Vagina (tissue), 2 donors: ENCODE results near the gene PPP1R9B. TPM values are rescaled to one million over a fixed set of nuclear protein-coding genes. Genes with fewer than 3 reads are reported as not detected.
A peak's percentile ranks its signal among the peaks of the same experiment; 100 is the strongest.

Experiments
- DNase-seq, 2 donors: peaks; one replicate each; pipeline ENCODE4 v3.0.0-alpha.2; 2017; ENCODE audit errors: extremely low spot score in 2 of 2
- H3K27ac ChIP-seq: fragments of 200-600 bp; sonication (generic); one replicate; pipeline ENCODE4 v1.5.1; 2019
- H3K27me3 ChIP-seq: fragments of 200-600 bp; sonication (generic); one replicate; pipeline ENCODE4 v1.5.1; 2019
- H3K36me3 ChIP-seq, 2 donors: fragments of 200-600 bp; sonication (generic); one replicate each; pipeline ENCODE4 v1.5.1; 2017 to 2019
- H3K4me1 ChIP-seq: fragments of 200-600 bp; sonication (generic); one replicate; pipeline ENCODE4 v1.5.1; 2019
- H3K4me3 ChIP-seq, 2 donors: fragments of 200-600 bp; sonication (generic); 1 replicate in 1 of 2; 2 replicates in 1 of 2; pipeline ENCODE4 v1.5.1; 2016 to 2019
- H3K9me3 ChIP-seq: fragments of 200-600 bp; sonication (generic); one replicate; pipeline ENCODE4 v1.5.1; 2019
- CTCF ChIP-seq, 3 experiments: fragments of 450-650 bp in 2 of 3; fragments of 200-600 bp in 1 of 3; sonication (generic) in 1 of 3; IDR thresholded peaks; one replicate each; pipeline ENCODE4 v1.5.1; 2017 to 2019; ENCODE audit warnings: antibody characterized with exemption in 3 of 3, mild to moderate bottlenecking in 2 of 3, moderate library complexity in 2 of 3
- POLR2A ChIP-seq, 2 donors: fragments of 450-650 bp; IDR thresholded peaks; one replicate each; pipeline ENCODE4 v1.6.1; 2017; ENCODE audit warnings: antibody characterized with exemption in 2 of 2, mild to moderate bottlenecking in 2 of 2, moderate library complexity in 2 of 2
- POLR2AphosphoS5 ChIP-seq, 2 donors: sonication (generic); formaldehyde crosslinking; IDR thresholded peaks; one replicate each; pipeline ENCODE4 v1.9.0; 2017; ENCODE audit warnings: antibody characterized with exemption in 2 of 2, mild to moderate bottlenecking in 2 of 2, low read depth in 1 of 2; ENCODE audit not compliant: insufficient read depth in 1 of 2
- intact Hi-C: fragments of 100-400 bp; cut with DNase I; formaldehyde crosslinking; loops from one replicate; pipeline ENCODE4 v1.15.1; 2023
- total RNA-seq: library from RNA; depleted of rRNA; stranded (reverse); fragments of >200 nt; gene quantifications from one replicate; pipeline ENCODE4 v1.2.3, GENCODE V29; 2016

PPP1R9B gene
- total RNA-seq, 1 donor from 2014 or later, result 37.6 TPM

DNA sequence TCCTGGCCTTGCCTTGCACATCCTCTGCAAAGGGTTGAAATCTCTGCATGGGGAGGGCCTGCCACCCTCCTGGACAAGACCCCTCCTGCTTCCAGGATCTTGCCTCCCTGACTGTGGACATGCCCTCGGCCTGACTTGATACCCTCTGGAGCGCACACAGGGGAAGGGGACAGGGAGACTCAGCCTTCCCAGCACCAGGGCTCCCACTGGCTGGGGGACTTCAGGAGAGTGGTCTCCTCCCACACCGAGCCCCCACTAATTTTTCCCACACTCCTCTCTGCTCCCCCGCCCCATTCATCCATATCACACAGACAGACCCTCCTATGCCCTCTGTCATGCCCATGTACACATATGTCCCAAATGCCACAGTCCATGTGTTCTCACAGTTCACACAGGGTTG lies 29.6 kb upstream of the PPP1R9B start:
- Histone ChIP-seq H3K4me1 (peaks cover 65% of the 10 kb centered on the region), H3K36me3 (no peaks in the 10 kb centered on the region), H3K27ac (peak overlapping the region; percentile 97), H3K27me3 (no peaks in the 10 kb centered on the region), H3K9me3 (no peaks in the 10 kb centered on the region), H3K4me3 (no peak overlapping the region)
- no peak for DNase-seq
- intact Hi-C loops, result no loop called here
- TF ChIP-seq CTCF (IDR thresholded peaks at IDR 0.05), result no peak
- no peak for TF ChIP-seq POLR2A (IDR thresholded peaks at IDR 0.05)
- TF ChIP-seq POLR2AphosphoS5 (IDR thresholded peaks at IDR 0.05; ENCODE audit: insufficient read depth in 1 of 2, low read depth in 1 of 2), result no peak

GRCh38 chr17:50177983-50178834 lies 27.7 kb upstream of the PPP1R9B start:
- no peak for DNase-seq
- intact Hi-C loops, result no loop called here
- Histone ChIP-seq H3K27ac (peak overlapping the region; percentile 97), H3K4me3 (peak overlapping the region in 1 of 2 donors; percentile 33), H3K4me1 (peaks cover 57% of the 10 kb centered on the region), H3K36me3 (no peaks in the 10 kb centered on the region), H3K27me3 (no peaks in the 10 kb centered on the region), H3K9me3 (no peaks in the 10 kb centered on the region)
- TF ChIP-seq POLR2AphosphoS5 (IDR thresholded peaks at IDR 0.05; ENCODE audit: insufficient read depth in 1 of 2, low read depth in 1 of 2) (peak; percentile 43 to 74), POLR2A (IDR thresholded peaks at IDR 0.05) (no peak), CTCF (IDR thresholded peaks at IDR 0.05) (peak in 1 of 3 experiments; percentile 18)

GRCh38 chr17:50177476-50177875 lies 27.0 kb upstream of the PPP1R9B start:
- Histone ChIP-seq H3K27ac (peak overlapping the region; percentile 97), H3K27me3 (no peaks in the 10 kb centered on the region), H3K36me3 (no peaks in the 10 kb centered on the region), H3K4me3 (no peak overlapping the region), H3K9me3 (no peaks in the 10 kb centered on the region), H3K4me1 (peaks cover 57% of the 10 kb centered on the region)
- intact Hi-C loops, result no loop called here
- TF ChIP-seq CTCF (IDR thresholded peaks at IDR 0.05) (no peak), POLR2AphosphoS5 (IDR thresholded peaks at IDR 0.05; ENCODE audit: insufficient read depth in 1 of 2, low read depth in 1 of 2) (no peak), POLR2A (IDR thresholded peaks at IDR 0.05) (no peak)
- no peak for DNase-seq

DNA sequence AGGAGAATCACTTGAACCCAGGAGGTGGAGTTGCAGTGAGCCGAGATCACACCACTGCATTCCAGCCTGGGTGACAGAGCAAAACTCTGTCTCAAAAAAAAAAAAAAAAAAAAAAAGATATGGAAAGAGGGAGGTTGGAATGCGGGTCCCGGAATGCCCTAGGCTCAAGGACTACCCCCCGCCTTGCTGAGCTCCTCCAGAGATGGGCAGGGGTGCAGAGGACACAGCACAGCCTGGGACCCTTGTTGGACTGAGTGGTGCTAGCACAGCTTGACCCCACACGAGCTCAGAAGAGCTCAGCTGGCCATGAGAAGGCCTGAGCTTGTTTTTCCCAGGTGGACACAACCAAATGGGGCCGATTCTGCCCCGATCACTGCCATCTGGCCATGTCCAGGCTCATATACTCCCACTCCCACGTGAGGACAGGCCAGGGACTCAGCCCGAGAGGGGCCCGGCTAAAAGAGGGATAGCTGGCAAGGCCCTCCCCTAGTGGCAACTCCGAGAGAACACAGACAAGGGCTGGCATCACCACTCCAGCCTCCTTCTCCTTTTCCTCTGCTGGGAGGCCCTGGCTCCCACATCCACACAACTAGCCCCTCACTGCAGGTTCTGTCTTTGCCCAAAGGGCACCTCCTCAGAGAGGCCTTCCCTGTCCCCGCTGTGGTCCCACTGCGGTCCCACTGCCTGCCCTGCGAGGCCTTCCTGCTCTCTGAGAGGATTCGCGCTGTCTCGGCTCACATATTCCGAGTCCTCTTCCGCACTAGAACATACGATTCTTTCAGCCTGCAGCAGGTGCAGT lies 26.3 kb upstream of the PPP1R9B start:
- no peak for TF ChIP-seq POLR2AphosphoS5 (IDR thresholded peaks at IDR 0.05; ENCODE audit: insufficient read depth in 1 of 2, low read depth in 1 of 2)
- no peak for TF ChIP-seq POLR2A (IDR thresholded peaks at IDR 0.05)
- no peak for TF ChIP-seq CTCF (IDR thresholded peaks at IDR 0.05)
- peak overlapping the region; percentile 97 for H3K27ac ChIP-seq
- H3K4me3 ChIP-seq, result no peak overlapping the region
- no peaks in the 10 kb centered on the region for H3K27me3 ChIP-seq
- no peaks in the 10 kb centered on the region for H3K36me3 ChIP-seq
- intact Hi-C loops, result no loop called here
- H3K4me1 ChIP-seq, result peaks cover 50% of the 10 kb centered on the region
- H3K9me3 ChIP-seq, result no peaks in the 10 kb centered on the region
- no peak for DNase-seq
